Measurements from ENCODE around the gene MMP25. TPM values are rescaled to one million over a fixed set of nuclear protein-coding genes. Genes with fewer than 3 reads are reported as not detected.

The MMP25 gene
- total and polyA plus RNA-seq, 2 experiments from 2014 or later, result 6.3 TPM; not detected in 1

DNA sequence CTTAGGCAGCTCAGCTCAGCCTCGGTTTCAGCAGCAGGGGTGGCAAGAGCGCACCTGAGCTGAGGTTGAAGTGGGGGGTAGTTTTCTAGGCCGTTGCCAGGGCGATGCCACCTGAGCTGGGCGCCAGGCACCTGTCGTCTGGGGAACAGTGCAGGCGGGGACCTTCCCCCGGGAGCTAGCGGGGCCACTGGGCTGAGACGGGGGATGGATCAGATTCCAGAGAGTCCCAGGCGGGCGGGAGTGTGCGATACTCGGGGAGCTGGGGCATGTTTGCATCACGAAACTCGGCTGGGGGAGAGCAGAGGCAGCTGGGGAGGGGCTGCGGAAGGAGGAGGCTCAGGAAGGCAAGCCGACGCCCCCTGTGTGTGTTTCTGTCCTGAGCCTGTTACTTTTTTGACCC is 34.1 kb upstream of the MMP25 start:
- H3K27me3 ChIP-seq, result peaks cover 7% of the 10 kb centered on the region
- TF ChIP-seq, protein P1, sequence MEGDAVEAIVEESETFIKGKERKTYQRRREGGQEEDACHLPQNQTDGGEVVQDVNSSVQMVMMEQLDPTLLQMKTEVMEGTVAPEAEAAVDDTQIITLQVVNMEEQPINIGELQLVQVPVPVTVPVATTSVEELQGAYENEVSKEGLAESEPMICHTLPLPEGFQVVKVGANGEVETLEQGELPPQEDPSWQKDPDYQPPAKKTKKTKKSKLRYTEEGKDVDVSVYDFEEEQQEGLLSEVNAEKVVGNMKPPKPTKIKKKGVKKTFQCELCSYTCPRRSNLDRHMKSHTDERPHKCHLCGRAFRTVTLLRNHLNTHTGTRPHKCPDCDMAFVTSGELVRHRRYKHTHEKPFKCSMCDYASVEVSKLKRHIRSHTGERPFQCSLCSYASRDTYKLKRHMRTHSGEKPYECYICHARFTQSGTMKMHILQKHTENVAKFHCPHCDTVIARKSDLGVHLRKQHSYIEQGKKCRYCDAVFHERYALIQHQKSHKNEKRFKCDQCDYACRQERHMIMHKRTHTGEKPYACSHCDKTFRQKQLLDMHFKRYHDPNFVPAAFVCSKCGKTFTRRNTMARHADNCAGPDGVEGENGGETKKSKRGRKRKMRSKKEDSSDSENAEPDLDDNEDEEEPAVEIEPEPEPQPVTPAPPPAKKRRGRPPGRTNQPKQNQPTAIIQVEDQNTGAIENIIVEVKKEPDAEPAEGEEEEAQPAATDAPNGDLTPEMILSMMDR (IDR thresholded peaks at IDR 0.05; ENCODE audit: poor library complexity), result no peak
- no peak for TF ChIP-seq EZH2 (IDR thresholded peaks at IDR 0.05; ENCODE audit: borderline replicate concordance)
- no peak for TF ChIP-seq EZH2phosphoT487 (IDR thresholded peaks at IDR 0.05; ENCODE audit: low read depth, severe bottlenecking, unreplicated experiment)
- no peaks in the 10 kb centered on the region for H3K9me2 ChIP-seq (replicated peaks; ENCODE audit: insufficient read depth)
- H3K79me2 ChIP-seq, result peaks cover 10% of the 10 kb centered on the region
- H3K4me1 ChIP-seq (ENCODE audit: insufficient read depth), result peaks cover 52% of the 10 kb centered on the region
- no peaks in the 10 kb centered on the region for H3K36me3 ChIP-seq (replicated peaks; ENCODE audit: insufficient read depth, low read depth)
- H3K27ac ChIP-seq, result peak overlapping the region; percentile 97
- H4K20me1 ChIP-seq (ENCODE audit: insufficient read depth, poor library complexity, severe bottlenecking), result peaks cover 6% of the 10 kb centered on the region
- no peaks in the 10 kb centered on the region for H3K9me3 ChIP-seq (ENCODE audit: low read depth)
- H3K4me2 ChIP-seq, result peak overlapping the region; percentile 66
- H2AFZ ChIP-seq, result no peak overlapping the region
- 34% methylated on average over 15 of the region's 19 CpGs for WGBS (ENCODE audit: low lambda C conversion rate, missing lambda C conversion rate)
- no peak overlapping the region for H3K4me3 ChIP-seq
- DNase-seq (ENCODE audit: low spot score), result peak; percentile 61

DNA sequence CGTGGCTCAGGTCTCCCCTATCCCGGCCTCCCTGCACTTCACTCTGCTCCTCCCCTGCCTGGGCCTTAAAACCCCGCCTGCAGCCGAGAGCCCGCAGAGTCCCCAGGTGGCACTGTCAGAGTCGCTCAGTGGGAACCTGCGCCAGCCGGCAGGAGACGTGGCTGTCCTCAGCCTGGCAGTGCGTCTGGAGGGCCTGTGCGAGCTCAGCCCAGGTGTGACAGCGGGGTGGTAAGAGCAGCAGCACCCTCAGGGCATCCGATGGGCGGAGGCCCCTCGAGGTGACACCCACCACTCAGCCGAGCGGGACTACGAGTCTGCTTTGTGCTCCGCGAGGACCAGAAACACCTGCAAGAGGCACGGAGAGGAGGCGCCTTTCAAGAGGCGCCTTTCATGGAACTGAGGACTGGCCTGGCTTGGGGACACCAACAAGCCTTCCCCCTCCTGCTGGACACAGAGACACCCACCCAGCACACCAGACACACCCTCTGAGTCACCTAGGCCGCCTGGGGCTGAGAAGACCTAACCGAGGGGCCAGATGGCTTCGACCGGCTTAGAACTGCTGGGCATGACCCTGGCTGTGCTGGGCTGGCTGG is 33.4 kb upstream of the MMP25 start, which contains the start of gene CLDN9:
TSS of gene CLDN9 (plus strand) at position 96 of the 593 bp plus-strand sequence. CDS start at position 536, 440 bp downstream.
- Histone ChIP-seq H3K36me3 (replicated peaks; ENCODE audit: insufficient read depth, low read depth) (no peaks in the 10 kb centered on the region), H3K4me2 (peak within 1 kb of the TSS; percentile 66), H3K79me2 (peaks cover 14% of the 10 kb centered on the region), H3K9me3 (ENCODE audit: low read depth) (no peaks in the 10 kb centered on the region), H3K4me1 (ENCODE audit: insufficient read depth) (peaks cover 46% of the 10 kb centered on the region), H3K27me3 (peaks cover 7% of the 10 kb centered on the region), H4K20me1 (ENCODE audit: insufficient read depth, poor library complexity, severe bottlenecking) (peaks cover 6% of the 10 kb centered on the region), H3K9me2 (replicated peaks; ENCODE audit: insufficient read depth) (no peaks in the 10 kb centered on the region), H2AFZ (no peak within 1 kb of the TSS), H3K27ac (peak within 1 kb of the TSS; percentile 97), H3K4me3 (no peak within 1 kb of the TSS)
- peak; percentile 64 for DNase-seq (ENCODE audit: low spot score)
- WGBS (ENCODE audit: low lambda C conversion rate, missing lambda C conversion rate), result 28% methylated on average over 27 of the region's 27 CpGs
- peak; percentile 39 for TF ChIP-seq EZH2 (IDR thresholded peaks at IDR 0.05; ENCODE audit: borderline replicate concordance)
- no peak for TF ChIP-seq EZH2phosphoT487 (IDR thresholded peaks at IDR 0.05; ENCODE audit: low read depth, severe bottlenecking, unreplicated experiment)

DNA sequence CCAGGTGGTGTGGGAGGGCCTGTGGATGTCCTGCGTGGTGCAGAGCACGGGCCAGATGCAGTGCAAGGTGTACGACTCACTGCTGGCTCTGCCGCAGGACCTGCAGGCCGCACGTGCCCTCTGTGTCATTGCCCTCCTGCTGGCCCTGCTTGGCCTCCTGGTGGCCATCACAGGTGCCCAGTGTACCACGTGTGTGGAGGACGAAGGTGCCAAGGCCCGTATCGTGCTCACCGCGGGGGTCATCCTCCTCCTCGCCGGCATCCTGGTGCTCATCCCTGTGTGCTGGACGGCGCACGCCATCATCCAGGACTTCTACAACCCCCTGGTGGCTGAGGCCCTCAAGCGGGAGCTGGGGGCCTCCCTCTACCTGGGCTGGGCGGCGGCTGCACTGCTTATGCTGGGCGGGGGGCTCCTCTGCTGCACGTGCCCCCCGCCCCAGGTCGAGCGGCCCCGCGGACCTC is 32.8 kb upstream of the MMP25 start:
- no peaks in the 10 kb centered on the region for H3K9me2 ChIP-seq (replicated peaks; ENCODE audit: insufficient read depth)
- H3K4me2 ChIP-seq, result peak overlapping the region; percentile 66
- H3K79me2 ChIP-seq, result peaks cover 16% of the 10 kb centered on the region
- no peak overlapping the region for H2AFZ ChIP-seq
- peaks cover 7% of the 10 kb centered on the region for H3K27me3 ChIP-seq
- no peak overlapping the region for H3K4me3 ChIP-seq
- 63% methylated on average over 21 of the region's 27 CpGs for WGBS (ENCODE audit: low lambda C conversion rate, missing lambda C conversion rate)
- peaks cover 40% of the 10 kb centered on the region for H3K4me1 ChIP-seq (ENCODE audit: insufficient read depth)
- no peak for TF ChIP-seq EZH2 (IDR thresholded peaks at IDR 0.05; ENCODE audit: borderline replicate concordance)
- TF ChIP-seq EZH2phosphoT487 (IDR thresholded peaks at IDR 0.05; ENCODE audit: low read depth, severe bottlenecking, unreplicated experiment), result no peak
- TF ChIP-seq, protein P1 (IDR thresholded peaks at IDR 0.05; ENCODE audit: poor library complexity), result no peak
- DNase-seq (ENCODE audit: low spot score), result no peak
- H4K20me1 ChIP-seq (ENCODE audit: insufficient read depth, poor library complexity, severe bottlenecking), result peaks cover 6% of the 10 kb centered on the region
- H3K27ac ChIP-seq, result peak overlapping the region; percentile 97
- H3K9me3 ChIP-seq (ENCODE audit: low read depth), result no peaks in the 10 kb centered on the region
- no peaks in the 10 kb centered on the region for H3K36me3 ChIP-seq (replicated peaks; ENCODE audit: insufficient read depth, low read depth)

DNA sequence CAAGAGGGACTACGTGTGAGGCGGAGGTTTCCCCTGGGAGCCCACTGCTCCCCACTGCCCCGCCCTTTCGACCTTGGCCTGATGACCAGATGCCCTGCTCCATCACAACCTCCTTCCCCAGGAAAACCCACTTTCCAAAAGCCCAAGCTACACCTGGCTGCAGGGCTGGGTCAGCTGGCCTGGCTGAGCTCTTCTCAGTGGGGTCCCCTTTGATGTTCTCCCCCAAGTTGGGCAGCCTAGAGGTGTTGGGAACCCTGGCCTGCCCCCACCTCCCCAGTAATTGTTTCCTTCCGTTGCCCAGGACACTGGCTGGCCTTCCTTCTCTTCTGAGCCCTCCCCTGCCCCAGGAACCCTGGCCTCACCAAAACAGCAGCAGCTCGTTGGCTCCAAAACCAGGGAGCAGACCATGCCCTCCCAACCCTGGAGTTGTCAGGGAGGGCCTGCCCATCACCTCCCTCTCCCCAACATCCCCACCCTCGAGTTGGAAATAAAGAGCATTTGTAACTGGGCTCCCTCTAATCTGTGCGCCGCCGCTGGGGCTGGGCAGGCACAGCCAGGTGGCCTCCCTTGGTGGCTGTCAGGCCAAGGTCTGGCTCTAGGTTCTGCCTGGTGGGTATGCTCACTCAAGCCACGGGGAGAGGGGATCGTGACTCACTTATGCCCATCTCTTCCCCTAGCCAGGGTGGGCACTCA is 32.2 kb upstream of the MMP25 start:
- H3K79me2 ChIP-seq, result peaks cover 21% of the 10 kb centered on the region
- TF ChIP-seq EZH2phosphoT487 (IDR thresholded peaks at IDR 0.05; ENCODE audit: low read depth, severe bottlenecking, unreplicated experiment), result no peak
- TF ChIP-seq EZH2 (IDR thresholded peaks at IDR 0.05; ENCODE audit: borderline replicate concordance), result no peak
- peaks cover 6% of the 10 kb centered on the region for H4K20me1 ChIP-seq (ENCODE audit: insufficient read depth, poor library complexity, severe bottlenecking)
- WGBS (ENCODE audit: low lambda C conversion rate, missing lambda C conversion rate), result 79% methylated on average over 12 of the region's 12 CpGs
- no peak overlapping the region for H3K27ac ChIP-seq
- no peaks in the 10 kb centered on the region for H3K9me2 ChIP-seq (replicated peaks; ENCODE audit: insufficient read depth)
- H3K36me3 ChIP-seq (replicated peaks; ENCODE audit: insufficient read depth, low read depth), result no peaks in the 10 kb centered on the region
- peaks cover 7% of the 10 kb centered on the region for H3K27me3 ChIP-seq
- H3K4me3 ChIP-seq, result no peak overlapping the region
- H2AFZ ChIP-seq, result no peak overlapping the region
- peak overlapping the region; percentile 66 for H3K4me2 ChIP-seq
- DNase-seq (ENCODE audit: low spot score), result no peak
- no peaks in the 10 kb centered on the region for H3K9me3 ChIP-seq (ENCODE audit: low read depth)
- peaks cover 33% of the 10 kb centered on the region for H3K4me1 ChIP-seq (ENCODE audit: insufficient read depth)

Data from hepatocyte (in vitro differentiated cells).